ENCODE data around the gene MCCC2.

DNA sequence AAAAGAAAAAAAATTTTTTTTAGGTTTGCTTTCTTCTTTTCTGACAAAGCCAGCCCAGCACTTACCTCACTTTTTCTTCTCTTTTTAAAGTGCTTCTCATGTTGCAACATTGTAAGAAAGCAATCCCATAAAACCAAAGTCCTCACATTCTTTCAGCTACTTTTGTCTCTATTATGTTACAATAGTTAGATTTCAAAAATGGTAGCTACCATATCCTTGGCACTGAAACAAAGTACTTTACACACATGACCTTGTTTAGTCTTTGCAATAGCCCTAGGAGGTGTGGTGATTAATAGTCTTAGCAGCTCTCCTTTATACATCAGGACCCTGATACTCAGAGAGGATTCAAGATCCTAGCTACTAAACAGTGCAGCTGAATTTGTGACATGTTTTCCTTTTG, 108.5 kb downstream of the MCCC2 start:
- TF ChIP-seq, protein P1, sequence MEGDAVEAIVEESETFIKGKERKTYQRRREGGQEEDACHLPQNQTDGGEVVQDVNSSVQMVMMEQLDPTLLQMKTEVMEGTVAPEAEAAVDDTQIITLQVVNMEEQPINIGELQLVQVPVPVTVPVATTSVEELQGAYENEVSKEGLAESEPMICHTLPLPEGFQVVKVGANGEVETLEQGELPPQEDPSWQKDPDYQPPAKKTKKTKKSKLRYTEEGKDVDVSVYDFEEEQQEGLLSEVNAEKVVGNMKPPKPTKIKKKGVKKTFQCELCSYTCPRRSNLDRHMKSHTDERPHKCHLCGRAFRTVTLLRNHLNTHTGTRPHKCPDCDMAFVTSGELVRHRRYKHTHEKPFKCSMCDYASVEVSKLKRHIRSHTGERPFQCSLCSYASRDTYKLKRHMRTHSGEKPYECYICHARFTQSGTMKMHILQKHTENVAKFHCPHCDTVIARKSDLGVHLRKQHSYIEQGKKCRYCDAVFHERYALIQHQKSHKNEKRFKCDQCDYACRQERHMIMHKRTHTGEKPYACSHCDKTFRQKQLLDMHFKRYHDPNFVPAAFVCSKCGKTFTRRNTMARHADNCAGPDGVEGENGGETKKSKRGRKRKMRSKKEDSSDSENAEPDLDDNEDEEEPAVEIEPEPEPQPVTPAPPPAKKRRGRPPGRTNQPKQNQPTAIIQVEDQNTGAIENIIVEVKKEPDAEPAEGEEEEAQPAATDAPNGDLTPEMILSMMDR (IDR thresholded peaks at IDR 0.05), result no peak
- no peak for TF ChIP-seq EZH2 (IDR thresholded peaks at IDR 0.05; ENCODE audit: borderline replicate concordance, insufficient read depth, low read depth, low read length, poor library complexity, severe bottlenecking)

Data from B cell (primary cell).